ENCODE measurements around the gene ABTB2. TPM values are rescaled to one million over a fixed set of nuclear protein-coding genes. Genes with fewer than 3 reads are reported as not detected.

ABTB2 gene
- total RNA-seq, 1 experiment from 2014 or later, result 5.5 TPM

DNA sequence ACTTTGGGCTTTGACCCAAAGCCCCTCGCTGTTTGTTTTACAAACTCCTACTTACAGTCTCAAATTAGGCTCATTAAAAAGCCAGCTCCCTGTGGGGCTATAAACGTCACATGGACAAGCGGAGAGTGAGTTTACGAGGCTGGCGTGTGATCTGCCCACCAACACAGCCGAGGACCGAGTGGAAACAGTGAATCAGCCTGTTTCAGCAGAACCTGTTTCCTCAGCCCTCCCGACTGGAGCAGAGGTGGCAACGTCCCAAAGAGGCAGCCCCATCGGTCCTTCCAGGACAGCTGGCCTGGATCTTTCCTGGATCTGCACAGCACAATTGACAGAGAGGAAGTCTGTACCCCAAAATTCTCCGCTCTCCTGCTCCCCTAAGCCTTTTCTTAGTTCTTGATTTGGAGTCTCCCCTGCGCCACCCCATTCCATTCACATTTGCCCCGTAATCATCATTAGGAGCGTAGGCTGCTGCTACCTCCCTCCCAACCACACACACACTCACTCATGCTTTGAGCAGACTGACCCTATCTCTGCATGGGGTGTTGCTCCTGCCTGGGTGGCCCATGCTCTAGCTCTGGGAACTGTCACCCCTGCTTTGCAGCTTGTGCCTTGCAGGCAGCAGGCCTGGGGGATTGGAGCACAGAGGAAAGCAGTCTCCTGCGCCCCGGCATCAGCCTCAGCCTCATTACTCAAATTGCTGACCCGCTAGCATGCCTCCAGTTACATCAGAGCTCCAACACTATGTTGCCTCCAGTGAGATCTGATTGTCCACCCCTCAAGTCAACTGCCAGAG is 134.6 kb downstream of the ABTB2 start:
- Histone ChIP-seq H3K27ac (ENCODE audit: insufficient read length, low read depth, low read length) (no peak overlapping the region), H3K79me1 (ENCODE audit: insufficient read depth, low read depth, low read length, poor library complexity, severe bottlenecking) (no peaks in the 10 kb centered on the region), H3K56ac (ENCODE audit: insufficient read length, low read depth, low read length) (no peak overlapping the region), H2BK12ac (ENCODE audit: insufficient read length, low read depth, low read length) (no peak overlapping the region), H4K91ac (ENCODE audit: insufficient read length, low read depth, low read length) (no peak overlapping the region), H3K14ac (ENCODE audit: insufficient read depth, low read length) (no peak overlapping the region), H2AK5ac (ENCODE audit: insufficient read length, low read length) (no peak overlapping the region), H3K27me3 (ENCODE audit: insufficient read depth, low read length) (no peaks in the 10 kb centered on the region), H3K23me2 (ENCODE audit: insufficient read length, low read depth, low read length, poor library complexity, severe bottlenecking) (no peaks in the 10 kb centered on the region), H2AFZ (ENCODE audit: low read length) (no peak overlapping the region), H2BK5ac (ENCODE audit: insufficient read length, low read length) (no peak overlapping the region), H3K4me1 (ENCODE audit: insufficient read depth, low read length) (no peaks in the 10 kb centered on the region; the same call in 1 of the 2 replicates), H3K4me2 (ENCODE audit: insufficient read depth, insufficient read length, low read length) (no peak overlapping the region), H3T11ph (ENCODE audit: low read length) (no peak overlapping the region), H3K23ac (ENCODE audit: insufficient read length, low read depth, low read length) (no peak overlapping the region), H2BK120ac (ENCODE audit: low read depth, low read length, poor library complexity, severe bottlenecking) (no peak overlapping the region), H4K20me1 (ENCODE audit: control insufficient read depth, insufficient read depth, insufficient read length) (no peaks in the 10 kb centered on the region), H3K79me2 (ENCODE audit: insufficient read depth, low read length) (no peaks in the 10 kb centered on the region), H3K9ac (ENCODE audit: extremely low read depth, insufficient read length, low read length) (no peak overlapping the region), H2BK20ac (ENCODE audit: low read depth, low read length, poor library complexity, severe bottlenecking) (no peak overlapping the region), H4K5ac (ENCODE audit: insufficient read length, low read depth, low read length) (no peak overlapping the region), H2BK15ac (ENCODE audit: low read depth, low read length) (no peak overlapping the region), H3K4ac (ENCODE audit: low read depth, low read length) (no peak overlapping the region), H4K8ac (replicated peaks; ENCODE audit: insufficient read length, low read depth, low read length) (no peak overlapping the region), H3K18ac (ENCODE audit: insufficient read length, low read depth, low read length) (no peak overlapping the region), H3K9me3 (ENCODE audit: control insufficient read depth, low read depth, low read length) (no peaks in the 10 kb centered on the region)
- Mint-ChIP-seq H3K4me3 (no peak overlapping the region), H3K27me3 (ENCODE audit: low read depth) (no peaks in the 10 kb centered on the region), H3K27ac (no peak overlapping the region; a peak in 1 of 7 replicates), H3K9me3 (no peaks in the 10 kb centered on the region), H3K4me1 (peaks cover 16 to 17% of the 10 kb centered on the region in 2 experiments), H3K36me3 (ENCODE audit: insufficient read depth in 1 of 3, low read depth in 3 of 3) (no peaks in the 10 kb centered on the region)
- no peak for TF ChIP-seq CTCF (conservative IDR thresholded peaks at IDR 0.05)
- WGBS (ENCODE audit: extremely low coverage, insufficient read length, low lambda C conversion rate), result no CpG with 5 or more reads among the region's 17 CpGs
- DNase-seq, result no peak
